ENCODE measurements around the gene TRIM71.

The TRIM71 gene

DNA sequence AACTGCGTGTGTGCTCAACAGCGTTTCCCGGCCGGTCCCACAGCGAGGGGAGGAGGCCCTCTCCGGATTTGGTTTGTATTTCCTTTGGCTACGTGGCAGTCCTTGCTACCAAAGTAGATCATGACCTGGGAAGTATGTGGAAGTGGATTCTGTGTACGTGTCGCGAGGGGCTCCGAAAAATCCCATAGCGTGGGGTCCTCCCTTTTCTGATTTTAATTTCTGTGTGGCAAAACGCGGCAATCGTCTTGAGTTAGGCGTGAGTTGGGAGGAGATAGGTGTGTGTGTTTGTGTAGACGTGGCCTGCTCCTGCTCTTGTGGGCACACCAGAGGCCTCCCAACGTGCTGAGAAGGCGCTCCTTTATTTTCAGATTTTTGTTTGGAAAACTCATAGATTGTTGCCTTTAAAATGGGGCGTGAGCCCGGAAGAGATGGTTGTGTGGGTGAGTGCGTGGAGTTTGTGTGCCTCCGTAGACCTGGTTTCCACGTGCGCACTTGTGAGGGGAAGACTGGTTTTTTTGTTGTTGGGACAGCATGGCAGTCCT lies 1.2 kb downstream of the TRIM71 start (continued):
- TF ChIP-seq, protein P1, sequence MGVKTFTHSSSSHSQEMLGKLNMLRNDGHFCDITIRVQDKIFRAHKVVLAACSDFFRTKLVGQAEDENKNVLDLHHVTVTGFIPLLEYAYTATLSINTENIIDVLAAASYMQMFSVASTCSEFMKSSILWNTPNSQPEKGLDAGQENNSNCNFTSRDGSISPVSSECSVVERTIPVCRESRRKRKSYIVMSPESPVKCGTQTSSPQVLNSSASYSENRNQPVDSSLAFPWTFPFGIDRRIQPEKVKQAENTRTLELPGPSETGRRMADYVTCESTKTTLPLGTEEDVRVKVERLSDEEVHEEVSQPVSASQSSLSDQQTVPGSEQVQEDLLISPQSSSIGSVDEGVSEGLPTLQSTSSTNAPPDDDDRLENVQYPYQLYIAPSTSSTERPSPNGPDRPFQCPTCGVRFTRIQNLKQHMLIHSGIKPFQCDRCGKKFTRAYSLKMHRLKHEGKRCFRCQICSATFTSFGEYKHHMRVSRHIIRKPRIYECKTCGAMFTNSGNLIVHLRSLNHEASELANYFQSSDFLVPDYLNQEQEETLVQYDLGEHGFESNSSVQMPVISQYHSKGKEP (tag by site-specific recombination; IDR thresholded peaks at IDR 0.05), result no peak
- TF ChIP-seq, protein P2, sequence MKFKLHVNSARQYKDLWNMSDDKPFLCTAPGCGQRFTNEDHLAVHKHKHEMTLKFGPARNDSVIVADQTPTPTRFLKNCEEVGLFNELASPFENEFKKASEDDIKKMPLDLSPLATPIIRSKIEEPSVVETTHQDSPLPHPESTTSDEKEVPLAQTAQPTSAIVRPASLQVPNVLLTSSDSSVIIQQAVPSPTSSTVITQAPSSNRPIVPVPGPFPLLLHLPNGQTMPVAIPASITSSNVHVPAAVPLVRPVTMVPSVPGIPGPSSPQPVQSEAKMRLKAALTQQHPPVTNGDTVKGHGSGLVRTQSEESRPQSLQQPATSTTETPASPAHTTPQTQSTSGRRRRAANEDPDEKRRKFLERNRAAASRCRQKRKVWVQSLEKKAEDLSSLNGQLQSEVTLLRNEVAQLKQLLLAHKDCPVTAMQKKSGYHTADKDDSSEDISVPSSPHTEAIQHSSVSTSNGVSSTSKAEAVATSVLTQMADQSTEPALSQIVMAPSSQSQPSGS (tag by site-specific recombination; IDR thresholded peaks at IDR 0.05; ENCODE audit: low read depth), result no peak
- TF ChIP-seq HOXA7 (CRISPR knock-in tag; IDR thresholded peaks at IDR 0.05; ENCODE audit: borderline replicate concordance), result no peak
- TF ChIP-seq, protein P3, sequence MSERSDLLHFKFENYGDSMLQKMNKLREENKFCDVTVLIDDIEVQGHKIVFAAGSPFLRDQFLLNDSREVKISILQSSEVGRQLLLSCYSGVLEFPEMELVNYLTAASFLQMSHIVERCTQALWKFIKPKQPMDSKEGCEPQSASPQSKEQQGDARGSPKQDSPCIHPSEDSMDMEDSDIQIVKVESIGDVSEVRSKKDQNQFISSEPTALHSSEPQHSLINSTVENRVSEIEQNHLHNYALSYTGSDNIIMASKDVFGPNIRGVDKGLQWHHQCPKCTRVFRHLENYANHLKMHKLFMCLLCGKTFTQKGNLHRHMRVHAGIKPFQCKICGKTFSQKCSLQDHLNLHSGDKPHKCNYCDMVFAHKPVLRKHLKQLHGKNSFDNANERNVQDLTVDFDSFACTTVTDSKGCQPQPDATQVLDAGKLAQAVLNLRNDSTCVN (tag by site-specific recombination; optimal IDR thresholded peaks at IDR 0.05), result no peak
- no peak for TF ChIP-seq ZNF341 (tag by site-specific recombination; IDR thresholded peaks at IDR 0.05; ENCODE audit: low read depth)
- no peak for TF ChIP-seq ZNF791 (tag by site-specific recombination; IDR thresholded peaks at IDR 0.05)
- TF ChIP-seq MEIS1 (CRISPR knock-in tag; IDR thresholded peaks at IDR 0.05; ENCODE audit: borderline replicate concordance), result no peak
- no peak for TF ChIP-seq ZNF184 (tag by site-specific recombination; IDR thresholded peaks at IDR 0.05)
- no peak for TF ChIP-seq TCF7L2 (IDR thresholded peaks at IDR 0.05; ENCODE audit: borderline replicate concordance, low read depth, low read length)
- no peak for TF ChIP-seq ZNF571 (tag by site-specific recombination; IDR thresholded peaks at IDR 0.05)
- TF ChIP-seq, protein P4, sequence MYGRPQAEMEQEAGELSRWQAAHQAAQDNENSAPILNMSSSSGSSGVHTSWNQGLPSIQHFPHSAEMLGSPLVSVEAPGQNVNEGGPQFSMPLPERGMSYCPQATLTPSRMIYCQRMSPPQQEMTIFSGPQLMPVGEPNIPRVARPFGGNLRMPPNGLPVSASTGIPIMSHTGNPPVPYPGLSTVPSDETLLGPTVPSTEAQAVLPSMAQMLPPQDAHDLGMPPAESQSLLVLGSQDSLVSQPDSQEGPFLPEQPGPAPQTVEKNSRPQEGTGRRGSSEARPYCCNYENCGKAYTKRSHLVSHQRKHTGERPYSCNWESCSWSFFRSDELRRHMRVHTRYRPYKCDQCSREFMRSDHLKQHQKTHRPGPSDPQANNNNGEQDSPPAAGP (tag by site-specific recombination; IDR thresholded peaks at IDR 0.05), result no peak
- no peak for TF ChIP-seq ZBTB17 (tag by site-specific recombination; IDR thresholded peaks at IDR 0.05)

DNA sequence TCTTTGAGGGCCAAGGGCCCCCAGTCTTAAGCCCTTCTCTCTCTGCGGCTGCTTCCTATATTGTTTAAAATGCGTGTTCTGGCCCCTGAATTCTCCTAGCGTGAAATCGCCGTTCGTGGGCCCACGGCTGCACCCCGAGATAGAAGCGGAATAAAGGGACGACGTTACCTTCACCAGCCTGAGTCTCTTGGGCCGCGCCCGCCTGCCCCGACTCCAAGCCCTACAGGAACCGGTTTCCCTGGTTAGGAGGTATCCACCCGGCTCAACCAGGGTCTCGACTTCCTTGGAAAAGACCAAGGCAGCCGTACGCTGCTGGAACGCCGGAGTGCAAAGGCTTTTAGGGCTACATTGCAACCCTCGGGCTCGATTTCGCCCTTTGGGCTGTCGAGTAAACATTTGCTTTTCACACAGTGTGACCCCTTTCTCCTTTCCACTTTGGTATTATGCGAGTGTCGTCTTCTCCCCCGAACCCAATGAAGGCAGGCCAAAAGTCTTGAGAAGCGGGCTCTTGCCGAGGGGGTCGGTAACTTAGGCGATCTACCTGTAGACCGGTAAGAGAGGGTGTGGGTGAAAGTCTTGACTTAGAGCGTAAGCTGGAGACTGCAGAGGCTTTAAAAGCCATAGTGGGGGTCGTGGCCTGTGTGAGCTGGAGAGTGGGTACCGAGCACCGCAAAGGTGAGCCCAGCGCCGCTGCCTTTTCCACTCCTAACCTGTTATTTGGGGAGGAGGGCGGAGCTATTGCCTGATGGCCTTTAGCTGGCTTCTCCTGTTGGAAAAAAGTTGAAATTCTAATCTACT lies 2.0 kb downstream of the TRIM71 start:
- Histone ChIP-seq H3K27ac (ENCODE audit: extremely low read depth, low read depth, low read length) (no peak overlapping the region), H3K9me3 (ENCODE audit: control insufficient read depth, insufficient read depth, low read depth, low read length) (no peaks in the 10 kb centered on the region), H3K4me1 (ENCODE audit: control insufficient read depth, insufficient read depth, low read length) (no peaks in the 10 kb centered on the region), H3K36me3 (ENCODE audit: control insufficient read depth in 2 of 2, insufficient read depth in 1 of 2, low read length in 2 of 2) (peaks cover 0 to 20% of the 10 kb centered on the region in 2 experiments; a peak in 1 of 3 replicates), H3K4me3 (ENCODE audit: low read depth, low read length) (no peak overlapping the region)
- ChIA-PET CTCF (no interaction called here), POLR2A (no interaction called here)
- TF ChIP-seq ZSCAN23 (tag by site-specific recombination; IDR thresholded peaks at IDR 0.05) (no peak), ZNF571 (tag by site-specific recombination; IDR thresholded peaks at IDR 0.05) (no peak), ZNF544 (tag by site-specific recombination; IDR thresholded peaks at IDR 0.05) (no peak), WT1 (tag by site-specific recombination; IDR thresholded peaks at IDR 0.05) (no peak), ZNF239 (tag by site-specific recombination; IDR thresholded peaks at IDR 0.05) (no peak), ZNF138 (tag by site-specific recombination; IDR thresholded peaks at IDR 0.05; ENCODE audit: borderline replicate concordance) (no peak), ZNF707 (tag by site-specific recombination; IDR thresholded peaks at IDR 0.05) (no peak), TRIM28 (IDR thresholded peaks at IDR 0.05; ENCODE audit: borderline replicate concordance, low read length) (no peak)
- TF ChIP-seq, protein P5, sequence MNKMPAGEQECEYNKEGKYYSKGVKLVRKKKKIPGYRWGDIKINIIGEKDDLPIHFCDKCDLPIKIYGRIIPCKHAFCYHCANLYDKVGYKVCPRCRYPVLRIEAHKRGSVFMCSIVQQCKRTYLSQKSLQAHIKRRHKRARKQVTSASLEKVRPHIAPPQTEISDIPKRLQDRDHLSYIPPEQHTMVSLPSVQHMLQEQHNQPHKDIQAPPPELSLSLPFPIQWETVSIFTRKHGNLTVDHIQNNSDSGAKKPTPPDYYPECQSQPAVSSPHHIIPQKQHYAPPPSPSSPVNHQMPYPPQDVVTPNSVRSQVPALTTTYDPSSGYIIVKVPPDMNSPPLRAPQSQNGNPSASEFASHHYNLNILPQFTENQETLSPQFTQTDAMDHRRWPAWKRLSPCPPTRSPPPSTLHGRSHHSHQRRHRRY (tag by site-specific recombination; IDR thresholded peaks at IDR 0.05), result no peak
- TF ChIP-seq, protein P6, sequence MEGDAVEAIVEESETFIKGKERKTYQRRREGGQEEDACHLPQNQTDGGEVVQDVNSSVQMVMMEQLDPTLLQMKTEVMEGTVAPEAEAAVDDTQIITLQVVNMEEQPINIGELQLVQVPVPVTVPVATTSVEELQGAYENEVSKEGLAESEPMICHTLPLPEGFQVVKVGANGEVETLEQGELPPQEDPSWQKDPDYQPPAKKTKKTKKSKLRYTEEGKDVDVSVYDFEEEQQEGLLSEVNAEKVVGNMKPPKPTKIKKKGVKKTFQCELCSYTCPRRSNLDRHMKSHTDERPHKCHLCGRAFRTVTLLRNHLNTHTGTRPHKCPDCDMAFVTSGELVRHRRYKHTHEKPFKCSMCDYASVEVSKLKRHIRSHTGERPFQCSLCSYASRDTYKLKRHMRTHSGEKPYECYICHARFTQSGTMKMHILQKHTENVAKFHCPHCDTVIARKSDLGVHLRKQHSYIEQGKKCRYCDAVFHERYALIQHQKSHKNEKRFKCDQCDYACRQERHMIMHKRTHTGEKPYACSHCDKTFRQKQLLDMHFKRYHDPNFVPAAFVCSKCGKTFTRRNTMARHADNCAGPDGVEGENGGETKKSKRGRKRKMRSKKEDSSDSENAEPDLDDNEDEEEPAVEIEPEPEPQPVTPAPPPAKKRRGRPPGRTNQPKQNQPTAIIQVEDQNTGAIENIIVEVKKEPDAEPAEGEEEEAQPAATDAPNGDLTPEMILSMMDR (tag by site-specific recombination; IDR thresholded peaks at IDR 0.05), result no peak
- TF ChIP-seq, protein P7, sequence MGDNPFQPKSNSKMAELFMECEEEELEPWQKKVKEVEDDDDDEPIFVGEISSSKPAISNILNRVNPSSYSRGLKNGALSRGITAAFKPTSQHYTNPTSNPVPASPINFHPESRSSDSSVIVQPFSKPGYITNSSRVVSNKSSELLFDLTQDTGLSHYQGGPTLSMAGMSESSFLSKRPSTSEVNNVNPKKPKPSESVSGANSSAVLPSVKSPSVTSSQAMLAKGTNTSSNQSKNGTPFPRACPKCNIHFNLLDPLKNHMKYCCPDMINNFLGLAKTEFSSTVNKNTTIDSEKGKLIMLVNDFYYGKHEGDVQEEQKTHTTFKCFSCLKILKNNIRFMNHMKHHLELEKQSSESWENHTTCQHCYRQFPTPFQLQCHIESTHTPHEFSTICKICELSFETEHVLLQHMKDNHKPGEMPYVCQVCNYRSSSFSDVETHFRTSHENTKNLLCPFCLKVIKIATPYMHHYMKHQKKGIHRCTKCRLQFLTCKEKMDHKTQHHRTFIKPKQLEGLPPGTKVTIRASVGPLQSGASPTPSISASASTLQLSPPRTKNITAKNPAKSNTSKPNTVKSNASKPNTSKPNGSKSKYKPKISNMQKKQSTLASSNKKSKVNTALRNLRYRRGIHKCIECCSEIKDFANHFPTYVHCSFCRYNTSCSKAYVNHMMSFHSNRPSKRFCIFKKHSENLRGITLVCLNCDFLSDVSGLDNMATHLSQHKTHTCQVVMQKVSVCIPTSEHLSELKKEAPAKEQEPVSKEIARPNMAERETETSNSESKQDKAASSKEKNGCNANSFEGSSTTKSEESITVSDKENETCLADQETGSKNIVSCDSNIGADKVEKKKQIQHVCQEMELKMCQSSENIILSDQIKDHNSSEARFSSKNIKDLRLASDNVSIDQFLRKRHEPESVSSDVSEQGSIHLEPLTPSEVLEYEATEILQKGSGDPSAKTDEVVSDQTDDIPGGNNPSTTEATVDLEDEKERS (tag by site-specific recombination; IDR thresholded peaks at IDR 0.05), result no peak
